Hepatic stellate cell (primary cell): ENCODE data around the gene CCDC149.

Source experiments
- DNase-seq: peaks from one replicate; pipeline ENCODE4 v3.0.0; 2011; ENCODE audit warnings: low spot score

The CCDC149 gene

GRCh38 chr4:24843096-24843495 lies 69.7 kb downstream of the CCDC149 start:
- no peak for DNase-seq

- no peak for DNase-seq
Measured at GRCh38 chr4:24842356-24842755, 70.5 kb downstream of the CCDC149 start.

DNA sequence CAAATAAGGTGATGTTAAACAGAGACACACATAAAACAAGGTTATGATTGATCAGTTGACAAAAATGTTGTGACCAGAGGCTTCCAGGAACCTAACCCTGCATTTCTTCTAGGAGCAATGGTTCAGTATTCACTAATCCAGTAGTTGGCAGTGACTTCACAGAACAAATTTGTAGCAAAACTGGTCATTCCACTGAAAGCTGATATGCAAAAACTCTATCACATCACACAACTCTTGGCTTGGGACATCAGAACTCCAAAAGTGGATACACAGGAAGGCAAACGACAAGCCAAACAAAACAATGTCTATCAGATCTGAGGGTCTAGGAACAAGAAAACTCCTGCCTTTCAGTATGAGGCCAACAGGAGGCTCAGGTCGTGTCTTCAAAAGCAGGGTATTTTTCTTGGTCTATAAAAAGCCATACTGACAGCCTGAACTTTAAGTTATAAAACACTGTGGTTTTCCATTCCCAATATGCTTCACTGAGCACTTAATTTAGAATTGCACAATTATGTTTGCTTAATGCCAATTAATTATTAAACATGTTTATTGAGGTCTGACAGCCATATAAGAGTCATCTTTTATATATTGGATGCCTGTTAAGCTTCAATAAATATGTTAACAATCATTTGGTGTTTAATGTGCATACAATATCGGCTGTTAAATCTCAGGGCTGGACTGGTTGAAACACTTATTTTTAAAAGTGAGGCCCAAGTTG lies 71.9 kb downstream of the CCDC149 start:
- no peak for DNase-seq

- DNase-seq = no peak
Measured at GRCh38 chr4:24840362-24840761, 72.5 kb downstream of the CCDC149 start.

DNA sequence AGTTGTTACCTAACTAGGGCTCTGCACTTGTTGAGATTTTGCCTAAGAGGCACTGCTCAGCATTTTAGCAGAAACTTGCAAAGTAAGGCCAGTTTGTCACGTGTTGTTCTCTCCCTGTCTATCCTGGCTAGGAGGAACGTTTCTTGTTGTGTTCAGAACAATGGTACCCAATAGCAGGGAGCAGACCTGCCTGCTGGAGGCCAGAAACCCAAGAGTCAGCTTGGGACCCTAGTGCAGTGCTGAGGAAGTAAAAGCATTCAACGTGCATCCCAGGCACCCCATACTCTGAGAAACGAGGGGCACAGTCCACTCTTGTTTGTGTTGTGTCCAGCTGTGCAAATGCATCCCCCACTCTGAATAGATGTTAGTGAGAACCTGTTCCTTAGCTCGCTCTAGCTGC lies 75.1 kb downstream of the CCDC149 start:
- no peak for DNase-seq

DNA sequence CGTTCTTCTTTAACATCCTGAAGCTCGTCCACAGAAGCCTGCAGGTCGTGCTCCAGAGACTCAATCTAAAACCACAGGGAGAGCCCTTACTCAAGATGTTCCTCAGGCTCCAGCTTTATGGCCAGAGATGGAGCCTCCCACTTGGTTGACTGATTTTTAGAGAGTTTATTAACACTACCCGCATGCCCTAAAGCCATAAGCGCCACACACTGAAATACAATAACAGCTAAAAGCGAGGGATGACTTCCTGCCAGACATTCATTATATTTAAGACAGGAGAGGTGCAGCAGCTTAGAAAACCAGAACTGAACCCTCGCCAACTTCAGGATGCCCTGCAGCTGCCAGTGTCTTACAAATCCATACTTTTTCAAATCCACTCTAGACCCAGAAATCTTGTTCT lies 75.5 kb downstream of the CCDC149 start:
- DNase-seq = no peak

DNA sequence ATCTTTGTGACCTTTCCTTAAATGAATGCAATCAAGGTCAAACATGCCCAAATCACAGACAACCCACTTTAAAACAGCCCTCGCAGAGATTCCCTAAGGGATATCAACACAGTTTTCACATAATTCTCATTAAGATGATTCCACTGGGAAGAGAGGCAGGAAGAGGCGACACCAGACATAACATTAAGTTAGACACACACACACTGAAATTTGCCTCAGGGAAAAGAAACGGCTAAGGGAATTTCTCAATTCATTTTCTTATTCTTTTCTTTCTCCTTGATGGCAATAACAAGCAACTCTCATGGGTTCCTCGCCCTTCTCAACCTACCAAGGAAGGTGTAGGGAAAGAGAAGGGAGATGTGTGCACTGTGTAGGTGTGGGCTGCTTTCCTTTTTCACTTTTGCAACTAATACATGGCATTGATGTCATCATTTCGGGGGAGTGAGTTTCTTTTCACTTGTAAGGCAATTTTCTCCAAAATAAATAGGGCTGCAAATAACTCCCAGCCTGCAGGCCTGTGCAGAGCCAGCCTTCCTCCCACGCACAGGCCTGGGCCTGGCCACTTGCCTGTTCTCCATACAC lies 76.1 kb downstream of the CCDC149 start:
- no peak for DNase-seq

- no peak for DNase-seq
Measured at GRCh38 chr4:24835696-24836095, 77.1 kb downstream of the CCDC149 start.

- DNase-seq = no peak
Measured at GRCh38 chr4:24831637-24832036, 81.2 kb downstream of the CCDC149 start.

- no peak for DNase-seq
Measured at GRCh38 chr4:24824720-24825119, 88.1 kb downstream of the CCDC149 start.

- no peak for DNase-seq
Measured at GRCh38 chr4:24820541-24820940, 92.3 kb downstream of the CCDC149 start.

- no peak for DNase-seq
Measured at GRCh38 chr4:24816797-24817196, 96.0 kb downstream of the CCDC149 start.

GRCh38 chr4:24813732-24814131 lies 99.1 kb downstream of the CCDC149 start:
- DNase-seq = no peak

DNA sequence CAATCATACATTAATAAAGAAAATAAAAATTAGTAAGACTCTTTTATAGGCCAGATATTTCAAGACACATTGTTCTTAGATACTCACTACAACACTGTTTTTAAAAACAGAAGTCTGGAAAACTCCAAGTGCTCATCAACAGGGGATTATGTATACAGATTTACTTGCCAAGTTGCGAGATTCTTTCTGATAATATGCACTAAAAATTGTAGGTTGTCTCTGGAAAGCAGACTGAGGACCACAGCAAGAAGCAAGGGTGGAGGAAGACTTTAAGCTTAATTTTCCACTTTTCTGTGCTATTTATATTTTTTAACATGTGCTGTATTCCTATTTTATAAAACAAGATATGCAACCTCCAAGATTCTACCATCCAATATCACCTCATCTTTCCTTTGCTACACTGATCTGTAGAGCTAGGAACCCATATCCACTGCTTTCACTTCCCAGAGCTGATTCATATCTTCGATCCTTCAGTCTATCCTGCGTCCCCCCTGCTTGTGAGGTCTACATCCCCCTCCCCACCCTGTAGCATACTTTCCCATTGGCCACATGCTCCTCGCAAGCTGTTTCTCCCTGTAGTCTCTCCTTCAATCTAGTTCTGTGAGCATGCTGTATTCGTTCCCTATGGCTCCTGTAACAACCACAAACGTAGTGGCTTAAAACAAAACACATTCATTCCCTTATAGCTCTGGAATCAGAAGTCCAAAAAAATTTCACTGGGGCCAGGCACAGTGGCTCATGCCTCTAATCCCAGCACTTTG lies 101.8 kb downstream of the CCDC149 start:
- no peak for DNase-seq

DNA sequence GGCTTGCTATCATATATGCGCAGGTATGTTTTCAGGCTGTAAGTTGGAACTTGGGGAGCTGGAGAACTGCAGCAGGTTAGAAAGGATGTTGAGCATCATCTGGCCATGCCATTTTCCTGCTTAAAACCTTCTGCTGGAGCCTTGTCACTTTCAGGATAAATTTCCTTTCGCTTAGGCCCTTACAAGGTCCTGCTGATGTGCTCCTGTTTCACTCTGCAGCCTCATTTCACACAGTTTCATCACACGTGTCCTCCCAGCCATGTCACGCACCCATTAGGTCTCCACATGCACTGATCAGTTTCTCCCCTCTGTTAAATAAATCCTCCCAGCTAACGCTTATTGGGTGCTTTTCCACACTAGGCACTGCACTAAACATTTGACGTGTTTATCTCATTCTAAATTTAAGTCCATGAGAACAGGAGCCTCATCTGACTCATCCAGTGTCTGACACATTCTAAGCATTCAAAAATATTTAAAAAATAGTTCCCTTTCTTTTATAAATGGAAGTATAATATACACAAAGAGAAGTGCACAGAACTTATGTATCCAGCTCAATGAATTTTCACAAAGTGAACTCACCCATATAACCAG lies 102.9 kb downstream of the CCDC149 start:
- peak; percentile 80 for DNase-seq

DNA sequence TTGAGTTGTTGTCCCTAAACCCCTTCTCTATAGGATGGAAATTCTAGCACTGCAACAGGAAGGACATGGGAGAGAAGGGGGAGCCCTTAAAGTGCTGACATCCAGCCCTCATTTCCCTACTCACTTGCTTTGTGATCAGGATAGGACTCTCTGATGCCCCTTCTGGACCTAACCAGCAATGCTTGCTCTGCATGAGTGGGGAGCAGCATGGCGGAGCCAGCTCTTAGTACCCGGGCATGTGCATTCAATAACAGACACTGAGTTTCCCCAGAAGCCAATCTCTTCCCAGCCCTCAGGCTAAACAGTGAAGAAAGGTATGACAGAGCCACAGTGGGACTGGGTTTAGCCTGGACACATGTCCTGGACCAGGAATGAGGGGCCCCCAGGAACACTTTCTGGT lies 103.5 kb downstream of the CCDC149 start:
- no peak for DNase-seq

GRCh38 chr4:24808955-24809354 lies 103.9 kb downstream of the CCDC149 start:
- DNase-seq = no peak

DNA sequence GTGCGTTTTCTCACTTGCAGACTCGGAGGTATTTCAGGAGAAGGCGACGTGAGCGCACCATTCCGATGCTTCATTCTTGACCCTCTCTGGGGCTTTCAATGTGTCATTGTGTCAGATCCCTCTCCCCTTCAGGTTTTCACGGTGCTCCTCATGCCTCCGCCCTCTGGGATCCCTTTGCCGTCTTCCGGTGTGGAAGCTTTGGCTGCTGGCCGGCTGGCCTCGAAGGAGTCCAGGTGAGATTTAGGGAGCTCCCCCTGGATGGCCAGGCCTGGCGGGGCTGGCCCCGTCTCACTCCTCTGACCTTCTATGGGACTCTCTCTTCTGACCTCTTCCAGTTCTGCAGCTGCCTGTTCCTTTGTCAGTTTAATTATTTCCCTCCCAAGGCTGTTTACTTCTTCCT lies 104.6 kb downstream of the CCDC149 start:
- no peak for DNase-seq

DNA sequence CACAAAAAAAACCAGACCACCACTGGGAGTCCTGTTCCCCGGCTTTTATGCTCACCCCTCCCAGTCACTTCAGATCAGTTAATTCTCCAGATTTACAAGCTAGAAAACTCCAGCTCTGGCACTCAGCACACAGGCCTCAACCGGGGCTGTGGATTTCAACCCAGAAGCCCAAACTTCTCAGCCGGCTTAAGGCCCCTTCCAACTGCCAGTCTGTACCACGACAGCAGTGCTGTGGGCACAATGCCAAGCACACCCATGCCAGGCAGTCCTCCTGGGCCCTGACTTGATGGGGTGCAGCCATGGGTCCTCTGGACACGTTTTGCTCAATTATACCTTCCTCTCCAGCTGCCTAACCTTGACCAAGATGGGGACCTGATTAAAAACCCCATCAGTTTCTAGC lies 105.2 kb downstream of the CCDC149 start:
- DNase-seq = no peak

DNA sequence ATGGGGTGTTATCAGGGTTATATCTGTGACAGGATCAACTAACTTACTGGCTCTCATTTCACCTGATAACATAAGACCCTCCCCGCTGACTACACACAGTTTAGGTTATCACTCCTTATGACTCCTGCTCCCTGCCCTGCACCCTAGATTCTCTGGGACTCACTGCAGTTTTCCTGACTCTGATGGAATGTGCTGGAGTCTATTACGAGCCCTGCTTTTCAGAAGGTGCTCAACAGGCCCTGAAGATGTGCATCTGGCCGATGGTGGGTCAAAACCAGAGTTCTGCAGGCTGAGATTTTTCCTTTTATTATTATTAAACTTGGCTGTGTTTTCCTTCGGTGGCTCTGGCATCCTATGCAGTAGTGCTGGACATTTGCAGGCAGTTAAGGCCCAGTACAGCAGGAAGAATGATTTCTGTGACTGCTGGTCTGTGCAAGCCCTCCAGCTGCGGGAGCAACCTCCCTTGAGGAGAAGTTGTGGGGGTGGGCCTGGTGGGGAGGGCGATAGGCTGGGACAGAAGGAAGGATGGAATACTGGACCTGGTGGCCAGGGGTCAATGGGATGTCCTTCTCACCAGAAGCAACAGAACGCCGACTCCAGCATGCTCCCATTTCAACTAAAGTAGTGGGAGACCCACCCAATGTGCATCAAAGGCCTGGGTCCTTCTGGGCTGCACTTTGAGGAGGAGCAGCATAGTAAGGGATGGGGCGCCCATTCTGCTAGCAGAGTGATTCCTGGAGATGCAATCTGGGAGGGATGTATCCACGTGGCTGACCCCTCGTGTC lies 106.4 kb downstream of the CCDC149 start:
- DNase-seq = no peak

DNA sequence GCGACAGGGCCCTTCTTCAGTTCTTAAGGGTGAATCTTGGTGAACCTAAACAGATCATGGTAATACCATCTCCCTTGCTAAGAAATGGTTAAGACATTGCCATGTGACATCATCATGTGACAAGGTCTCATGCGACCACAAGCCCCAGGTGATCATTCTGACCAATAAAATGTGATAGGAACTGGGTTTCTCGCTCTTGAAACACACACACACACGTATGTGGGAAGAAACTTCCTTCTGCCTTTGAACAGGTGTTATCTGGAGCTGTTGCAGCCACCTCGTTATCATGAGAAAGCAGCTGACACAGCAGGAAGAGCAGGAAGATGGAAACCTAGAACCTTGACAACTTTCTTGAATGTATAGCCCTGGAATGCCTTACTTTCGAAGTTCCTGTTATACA lies 107.3 kb downstream of the CCDC149 start:
- DNase-seq = no peak

GRCh38 chr4:24805067-24805466 lies 107.8 kb downstream of the CCDC149 start:
- DNase-seq = no peak
